Fibroblast of skin of back (primary cell): Measurements from ENCODE around the gene SLC7A6.
A peak's percentile ranks its signal among the peaks of the same experiment; 100 is the strongest.

Experiments
- DNase-seq: peaks from one replicate; pipeline ENCODE4 v3.0.0-alpha.2; 2013

The SLC7A6 gene

GRCh38 chr16:68257906-68258800 is 6.2 kb upstream of the SLC7A6 start:
- peak; percentile 67 for DNase-seq

GRCh38 chr16:68259007-68259825 is 5.1 kb upstream of the SLC7A6 start:
- DNase-seq, result no peak

GRCh38 chr16:68263559-68264127 is 683 bp upstream of the SLC7A6 start:
- no peak for DNase-seq

- peak; percentile 89 for DNase-seq
Observed at GRCh38 chr16:68265078-68265920, 973 bp downstream of the SLC7A6 start.

- no peak for DNase-seq
Observed at GRCh38 chr16:68267612-68268405, 3.5 kb downstream of the SLC7A6 start.

- no peak for DNase-seq
Observed at GRCh38 chr16:68269793-68270192, 5.5 kb downstream of the SLC7A6 start.

GRCh38 chr16:68270353-68270752 is 6.0 kb downstream of the SLC7A6 start:
- DNase-seq, result no peak

- DNase-seq, result no peak
Observed at GRCh38 chr16:68272507-68273209, 8.3 kb downstream of the SLC7A6 start.

- no peak for DNase-seq
Observed at GRCh38 chr16:68273459-68273858, 9.1 kb downstream of the SLC7A6 start.

GRCh38 chr16:68273896-68274295 is 9.6 kb downstream of the SLC7A6 start:
- no peak for DNase-seq

- no peak for DNase-seq
Observed at GRCh38 chr16:68274441-68274840, 10.1 kb downstream of the SLC7A6 start.

GRCh38 chr16:68275611-68276191 is 11.4 kb downstream of the SLC7A6 start:
- no peak for DNase-seq

- DNase-seq, result no peak
Observed at GRCh38 chr16:68276223-68276622, 11.9 kb downstream of the SLC7A6 start.

- DNase-seq, result no peak
Observed at GRCh38 chr16:68279726-68280558, 15.6 kb downstream of the SLC7A6 start.

- DNase-seq, result no peak
Observed at GRCh38 chr16:68281368-68282063, 17.2 kb downstream of the SLC7A6 start.

- no peak for DNase-seq
Observed at GRCh38 chr16:68282064-68282452, 17.7 kb downstream of the SLC7A6 start.

GRCh38 chr16:68283346-68283745 is 19.0 kb downstream of the SLC7A6 start:
- no peak for DNase-seq

- no peak for DNase-seq
Observed at GRCh38 chr16:68283801-68284598, 19.7 kb downstream of the SLC7A6 start.
